EL (cell line): ENCODE results near the gene HS6ST1.
"Not testable (repeated sequence)": the region's sequence is repeated elsewhere in the genome, so short reads cannot be mapped to it uniquely, and the experiment has no call there.

Experiments
- DNase-seq: peaks from one replicate; pipeline ENCODE4 v3.0.0-alpha.2; 2016

HS6ST1 gene

GRCh38 chr2:128263902-128264331 lies 54.8 kb downstream of the HS6ST1 start:
- no peak for DNase-seq

DNA sequence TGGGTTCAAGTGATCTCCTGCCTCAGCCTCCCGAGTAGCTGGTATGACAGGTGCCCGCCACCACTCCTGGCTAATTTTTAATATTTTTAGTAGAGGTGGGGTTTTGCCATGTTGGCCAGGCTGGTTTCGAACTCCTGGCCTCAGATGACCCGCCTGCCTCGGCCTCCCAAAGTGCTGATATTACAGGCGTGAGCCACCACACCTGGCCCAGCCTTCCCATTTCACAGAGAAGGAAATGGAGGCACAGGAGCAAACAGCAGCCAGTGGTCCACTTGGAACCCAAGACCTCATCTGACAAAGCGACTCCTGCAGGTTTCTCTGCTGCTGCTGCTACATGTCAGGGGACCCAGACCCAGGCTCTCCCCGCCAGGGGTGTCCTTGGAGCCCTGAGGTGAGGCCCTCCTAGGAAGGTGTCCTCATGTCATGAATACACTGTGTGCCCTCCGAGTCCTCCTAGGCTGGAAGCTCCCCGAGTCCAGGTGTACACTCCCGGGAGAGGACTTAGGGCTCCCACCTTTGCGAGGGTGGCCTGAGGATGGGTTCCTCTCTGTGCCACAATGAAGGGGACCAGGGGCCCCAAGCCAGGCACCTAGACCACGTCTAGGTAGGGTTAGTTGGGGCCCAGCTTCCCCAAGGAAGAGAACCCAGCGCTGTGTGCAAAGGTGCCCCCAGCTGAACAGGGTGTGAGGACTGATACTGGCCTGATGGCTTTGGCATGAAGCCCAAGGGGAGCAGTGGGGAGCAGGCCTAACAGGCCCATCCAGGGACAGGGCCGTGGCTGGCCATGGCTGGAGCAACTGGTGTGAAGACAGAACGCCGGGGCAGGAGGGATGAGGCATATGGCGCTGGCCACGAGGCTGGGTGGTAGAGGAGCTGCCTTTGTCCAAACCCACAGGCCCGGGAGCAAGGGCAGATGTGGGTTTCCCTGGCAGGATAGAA lies 56.1 kb downstream of the HS6ST1 start:
- no peak for DNase-seq

GRCh38 chr2:128261245-128262128 lies 57.2 kb downstream of the HS6ST1 start:
- no peak for DNase-seq

- peak; percentile 75 for DNase-seq
These were observed 58.2 kb downstream of the HS6ST1 start for GRCh38 chr2:128260239-128261138.

- no peak for DNase-seq
These were observed 59.1 kb downstream of the HS6ST1 start for GRCh38 chr2:128259585-128259984.

DNA sequence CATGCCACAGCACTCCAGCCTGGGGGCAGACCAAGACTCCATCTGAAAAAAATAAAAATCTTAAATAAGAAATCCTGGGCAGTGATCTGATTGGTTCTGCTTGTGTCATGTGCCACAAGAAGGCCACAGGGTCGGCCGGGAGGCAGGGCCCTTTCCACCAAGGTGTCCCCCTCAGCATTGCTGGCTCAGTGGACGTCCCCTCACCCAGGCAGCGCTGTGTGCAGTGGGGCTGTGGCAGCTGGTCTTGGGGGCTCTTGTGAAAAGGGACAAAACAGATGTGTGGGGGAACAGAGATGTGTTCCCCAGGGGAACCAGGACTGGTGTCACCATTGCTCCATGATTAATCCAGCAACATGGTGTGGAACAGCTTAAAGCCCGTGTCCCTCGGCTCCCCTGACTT lies 60.5 kb downstream of the HS6ST1 start:
- no peak for DNase-seq

GRCh38 chr2:128252501-128252900 lies 66.2 kb downstream of the HS6ST1 start:
- DNase-seq, result no peak

DNA sequence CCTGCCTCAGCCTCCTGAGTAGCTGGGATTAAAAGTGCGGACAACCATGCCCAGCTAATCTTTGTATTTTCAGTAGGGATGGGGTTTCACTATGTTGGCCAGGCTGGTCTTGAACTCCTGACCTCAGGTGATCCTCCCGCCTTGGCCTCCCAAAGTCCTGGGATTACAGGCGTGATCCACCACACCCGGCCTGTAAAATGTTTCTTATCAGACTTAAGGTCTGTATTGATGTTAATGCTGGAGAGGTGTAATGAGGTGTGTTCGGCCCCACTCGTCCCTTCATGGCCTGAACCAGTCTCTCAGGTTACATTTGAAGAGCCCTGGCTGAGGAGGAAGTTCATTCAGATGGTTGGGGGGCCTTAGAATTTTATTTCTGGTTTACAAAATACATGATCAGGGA lies 66.6 kb downstream of the HS6ST1 start:
- DNase-seq, result not testable (repeated sequence)

DNA sequence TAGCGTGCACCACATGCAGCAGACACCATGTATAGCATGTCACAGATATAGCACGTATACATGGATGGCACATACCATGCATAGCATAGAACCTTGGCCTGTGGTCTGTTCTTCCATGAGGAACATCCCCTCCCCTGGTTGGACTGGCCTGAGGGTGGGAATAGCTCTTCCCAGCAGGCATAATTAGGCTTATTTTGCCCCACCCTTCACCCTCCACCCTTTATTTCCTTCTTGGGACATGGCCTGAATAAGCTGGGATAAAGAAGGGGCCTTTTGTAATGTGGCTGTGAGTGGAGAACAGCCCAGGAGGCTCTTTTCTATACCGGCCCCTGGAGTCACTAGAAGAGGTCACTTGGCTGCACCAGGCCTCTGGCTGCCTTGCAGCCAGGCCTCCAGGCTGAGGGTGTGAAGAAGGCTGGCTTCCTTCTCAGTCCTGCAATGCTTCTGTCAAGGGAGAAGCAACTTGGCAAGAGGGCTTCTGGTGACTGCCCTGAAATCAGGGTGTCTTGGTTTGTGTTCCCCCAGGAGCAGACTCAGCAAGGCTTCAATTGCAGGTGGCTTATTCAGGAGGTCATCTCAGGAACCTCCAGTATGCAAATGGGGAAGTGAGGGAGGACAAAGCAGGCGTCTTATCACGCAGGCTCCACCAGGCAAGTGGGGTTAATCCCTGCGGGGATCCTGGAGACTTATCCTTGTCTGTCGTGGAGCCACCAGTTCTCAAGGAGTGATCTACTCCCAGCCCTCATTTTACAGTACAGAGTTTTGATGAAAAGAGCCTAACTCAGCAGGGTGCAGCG lies 68.2 kb downstream of the HS6ST1 start:
- DNase-seq, result no peak

DNA sequence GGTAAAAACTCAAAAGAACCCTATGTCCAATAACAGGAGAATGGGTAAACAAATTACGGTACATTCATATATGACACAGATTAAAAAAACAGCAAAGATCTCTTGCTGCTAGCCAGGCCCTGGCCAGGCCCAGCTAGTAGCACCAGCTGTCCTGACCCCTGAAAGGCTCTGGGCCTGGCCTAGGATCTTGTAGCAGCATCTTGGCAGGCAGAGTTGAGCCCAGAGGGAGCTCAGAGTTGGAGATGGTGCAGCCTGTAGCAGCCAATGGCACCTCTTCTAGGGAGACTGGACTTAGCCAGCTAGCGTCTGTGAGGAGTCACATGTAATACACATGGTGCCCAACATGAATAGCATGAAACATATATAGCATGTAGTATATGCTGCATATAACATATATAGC lies 69.1 kb downstream of the HS6ST1 start:
- DNase-seq, result no peak

DNA sequence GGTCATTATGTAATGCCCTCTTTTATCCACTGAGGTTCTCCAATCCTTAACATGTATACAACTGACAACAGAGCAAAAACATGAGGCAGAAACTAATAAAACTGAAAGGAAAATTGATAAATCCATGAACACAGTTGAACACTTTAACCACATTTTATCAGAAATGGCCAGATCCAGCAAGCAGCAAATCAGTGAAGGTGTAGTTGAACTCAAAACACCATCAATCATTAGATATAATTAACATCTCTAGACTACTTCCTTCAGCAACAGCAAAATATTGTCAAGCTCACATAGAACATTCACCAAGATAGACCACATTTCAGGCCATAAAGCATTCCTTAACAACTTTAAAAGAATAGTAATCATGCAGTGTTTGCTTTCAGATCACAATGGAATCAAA lies 72.9 kb downstream of the HS6ST1 start:
- DNase-seq, result no peak

DNA sequence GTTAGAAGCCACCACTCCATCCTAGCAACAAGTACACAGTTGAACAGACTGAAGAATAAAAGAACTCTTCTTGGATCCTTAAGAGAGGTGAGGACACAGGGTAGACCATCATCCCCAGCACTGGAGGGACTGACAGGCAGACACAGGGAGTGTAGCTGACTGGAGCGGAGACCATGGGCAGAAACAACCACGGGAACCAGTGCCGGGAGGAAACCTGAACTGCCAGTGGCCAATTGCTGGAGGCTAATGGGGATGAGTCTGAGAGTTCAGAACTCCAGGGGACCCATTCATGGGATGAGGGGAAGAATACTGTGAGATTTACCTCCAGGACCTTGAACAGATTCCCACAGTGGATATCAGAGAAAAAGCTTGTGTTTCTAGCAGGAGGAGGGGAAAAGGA lies 76.8 kb downstream of the HS6ST1 start:
- DNase-seq, result no peak

DNA sequence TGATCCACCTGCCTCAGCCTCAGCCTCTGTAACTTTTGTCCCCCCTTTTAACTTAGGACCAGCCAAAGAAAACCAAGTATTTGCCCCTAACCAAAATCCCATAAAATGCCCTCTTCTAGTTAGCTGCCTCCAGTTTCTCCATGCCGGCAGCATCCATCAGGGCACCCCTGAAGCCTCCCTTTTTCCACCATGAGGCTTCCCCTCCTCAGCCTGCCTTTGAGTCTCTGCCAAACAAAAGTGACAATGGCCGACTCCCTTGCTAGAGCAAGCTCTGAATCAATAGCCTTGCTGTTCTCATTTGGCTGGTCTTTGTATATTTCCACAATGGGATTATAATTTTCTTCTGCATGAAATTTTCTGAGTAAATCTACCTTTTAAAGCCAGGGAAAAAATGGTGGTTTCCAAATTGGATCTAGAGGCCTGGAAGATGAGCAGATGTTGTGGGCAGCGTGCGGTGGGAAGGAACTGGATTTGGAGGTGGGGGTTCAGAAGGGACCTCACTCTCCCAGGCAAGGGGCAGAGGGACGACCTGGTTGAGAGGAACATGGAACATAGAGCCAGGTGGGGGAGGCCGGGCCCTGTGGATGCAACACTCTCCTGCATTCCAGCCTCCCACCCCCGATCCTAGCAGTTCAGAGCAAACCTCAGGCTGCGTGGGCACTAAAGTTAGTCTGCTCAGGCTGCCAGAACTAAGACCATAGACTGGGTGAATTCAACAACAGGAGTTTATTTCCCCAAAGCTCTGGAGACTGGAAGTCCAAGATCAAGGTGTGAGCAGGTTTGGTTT lies 80.6 kb downstream of the HS6ST1 start:
- DNase-seq, result no peak

DNA sequence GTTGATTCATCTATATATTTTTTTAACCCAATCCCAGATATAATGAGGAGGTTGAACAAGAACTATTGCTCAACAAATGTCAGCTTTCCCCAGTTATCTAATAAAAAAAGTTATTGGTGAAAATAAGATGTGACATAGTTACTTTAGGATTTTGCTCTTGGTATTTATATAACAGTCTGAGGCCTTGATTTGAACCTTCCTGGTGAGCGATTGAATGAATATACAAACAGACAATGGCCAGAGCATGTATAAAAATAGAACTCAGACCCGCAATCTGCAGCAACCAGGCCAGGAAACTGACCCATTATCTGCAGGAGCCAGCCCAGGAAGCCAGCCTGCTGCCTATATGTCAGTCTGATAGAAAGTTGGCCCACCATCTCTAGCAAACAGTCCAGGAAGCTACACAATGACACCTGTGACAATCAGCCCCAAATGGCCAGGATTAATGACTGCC lies 81.6 kb downstream of the HS6ST1 start:
- DNase-seq, result peak; percentile 35

- peak; percentile 82 for DNase-seq
These were observed 82.1 kb downstream of the HS6ST1 start for GRCh38 chr2:128236491-128237035.

DNA sequence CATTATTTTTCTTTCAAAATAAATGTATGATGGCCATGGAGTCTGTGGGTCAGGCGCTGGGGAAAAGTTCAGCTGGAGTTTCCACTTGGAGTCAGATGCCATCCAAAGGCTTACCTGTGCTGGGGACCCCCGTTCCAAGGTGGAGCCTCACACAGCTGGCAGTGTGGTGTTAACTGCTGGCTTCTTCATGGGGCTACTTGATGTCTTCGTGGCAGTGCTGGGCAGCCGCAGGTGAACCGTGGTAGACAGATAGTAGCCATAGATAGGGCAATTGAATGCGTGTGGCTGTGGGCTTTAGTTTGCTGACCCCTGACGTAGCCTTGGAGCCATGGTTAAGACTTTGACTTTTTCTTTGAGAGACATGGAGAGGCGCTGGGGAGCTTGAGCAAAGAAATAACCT lies 83.1 kb downstream of the HS6ST1 start:
- DNase-seq, result no peak

DNA sequence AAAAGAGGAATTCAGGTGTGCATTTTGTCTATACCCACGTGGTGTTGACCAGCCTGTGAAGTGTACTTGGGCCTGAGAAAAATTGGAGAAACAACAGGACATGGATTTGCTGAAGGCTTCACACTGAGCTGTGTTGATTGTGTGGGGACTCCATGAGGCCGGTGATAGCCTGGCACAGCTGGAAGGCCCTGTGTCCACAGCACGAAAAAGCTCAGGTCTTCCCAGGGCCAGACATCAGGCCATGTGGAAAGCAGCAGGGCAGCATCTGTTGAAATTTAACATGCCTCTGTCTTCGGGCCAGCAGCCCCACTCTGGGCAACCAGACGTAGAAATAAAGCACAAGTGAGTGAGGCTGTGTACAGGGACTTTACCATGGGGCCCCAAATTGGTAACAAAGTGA lies 84.1 kb downstream of the HS6ST1 start:
- DNase-seq, result no peak

GRCh38 chr2:128233790-128234395 lies 84.8 kb downstream of the HS6ST1 start:
- no peak for DNase-seq

DNA sequence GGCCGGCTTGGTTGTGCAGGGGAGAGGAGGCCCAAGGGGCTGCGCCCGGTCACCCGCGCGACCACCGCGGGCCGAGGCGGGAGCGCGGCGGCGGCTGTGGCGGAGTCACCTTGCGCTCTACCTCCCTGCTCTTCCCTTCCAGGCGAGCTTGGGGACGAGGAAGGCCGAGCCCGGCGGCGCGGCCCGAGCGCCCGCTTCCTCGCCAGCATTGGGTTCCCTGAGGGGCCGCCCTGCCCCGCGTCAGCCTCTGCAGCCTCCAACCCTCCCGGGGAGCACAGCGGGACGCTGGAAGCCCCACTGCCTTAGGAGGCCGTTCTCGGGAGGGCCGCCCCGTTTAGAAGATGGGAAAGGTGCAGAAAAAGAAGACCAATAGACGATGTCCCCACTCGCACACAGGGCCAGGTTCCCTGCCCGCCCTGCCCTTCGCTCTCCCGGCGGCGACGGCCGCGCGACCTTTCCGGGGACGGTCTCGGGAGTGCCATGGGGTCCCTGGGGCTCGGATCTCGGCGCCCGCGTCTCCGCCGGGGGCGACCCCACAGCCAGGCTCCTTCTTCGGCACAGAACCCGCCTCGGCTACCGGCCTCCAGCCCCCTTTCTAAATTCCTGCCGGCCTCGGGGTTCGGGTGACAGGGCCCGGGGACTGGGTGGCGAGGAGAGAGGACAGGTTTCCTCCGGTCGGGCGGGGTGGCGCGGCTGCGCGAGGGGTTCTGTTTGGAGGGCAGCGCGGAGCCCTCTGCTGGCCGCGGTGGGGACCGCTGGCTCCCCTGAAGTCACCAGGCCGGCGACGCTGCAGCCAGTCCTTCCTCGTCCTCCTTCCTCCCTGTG lies 85.5 kb downstream of the HS6ST1 start:
- peak; percentile 68 for DNase-seq
